Measurements from ENCODE around the gene HIPK2. TPM values are rescaled to one million over a fixed set of nuclear protein-coding genes. Genes with fewer than 3 reads are reported as not detected.

Gene HIPK2
- total and polyA plus RNA-seq, 2 of the 4 experiments (the other 2 are of a cell fraction) = 22.0 to 27.1 TPM

GRCh38 chr7:139603896-139604295 lies 173.9 kb downstream of the HIPK2 start:
- in situ Hi-C loops (cut with MboI; ENCODE audit: low sequenced_read_pairs) = no loop called here
- Histone ChIP-seq H3K4ac (ENCODE audit: low read depth, low read length) (no peak overlapping the region), H4K5ac (ENCODE audit: low read depth, low read length) (no peak overlapping the region), H2BK15ac (ENCODE audit: low read depth, low read length) (no peak overlapping the region), H3K4me2 (ENCODE audit: low read depth, low read length) (no peak overlapping the region), H3K14ac (replicated peaks; ENCODE audit: low read depth, low read length) (no peak overlapping the region), H3K23ac (ENCODE audit: low read depth, low read length) (no peak overlapping the region; the same call in 1 of the 2 replicates), H2BK5ac (ENCODE audit: low read depth, low read length, poor library complexity, severe bottlenecking) (no peak overlapping the region), H3K9ac (ENCODE audit: low read depth, low read length) (no peak overlapping the region), H3K36me3 (ENCODE audit: control insufficient read depth, insufficient read depth, low read length) (peaks cover 57% of the 10 kb centered on the region), H4K20me1 (ENCODE audit: insufficient read depth, low read length) (0 out of 2 replicates have a peak, but pooled peaks cover 11% of the 10 kb centered on the region), H2BK120ac (ENCODE audit: low read depth, low read length) (no peak overlapping the region), H3K4me1 (ENCODE audit: control insufficient read depth, insufficient read depth, low read length) (no peaks in the 10 kb centered on the region), H4K8ac (ENCODE audit: low read depth in 2 of 2, low read length in 2 of 2) (no peak overlapping the region), H3K27me3 (ENCODE audit: control insufficient read depth, insufficient read depth, low read length) (no peaks in the 10 kb centered on the region), H3K4me3 (ENCODE audit: insufficient read depth, low read depth, low read length) (no peak overlapping the region), H3K9me1 (ENCODE audit: insufficient read depth, low read length) (peaks cover 3% of the 10 kb centered on the region; the same call in 1 of the 2 replicates), H3K9me3 (ENCODE audit: control insufficient read depth, insufficient read depth, low read length) (no peaks in the 10 kb centered on the region), H2AFZ (replicated peaks; ENCODE audit: low read length, poor library complexity) (no peak overlapping the region), H3K27ac (ENCODE audit: insufficient read depth, low read length) (no peak overlapping the region), H2AK5ac (ENCODE audit: low read depth, low read length) (no peak overlapping the region), H4K91ac (ENCODE audit: insufficient read depth, low read depth, low read length) (no peak overlapping the region), H2BK20ac (ENCODE audit: low read depth, low read length) (no peak overlapping the region), H3K79me1 (ENCODE audit: low read depth in 1 of 2, low read length in 2 of 2) (peaks cover 18 to 35% of the 10 kb centered on the region in 2 experiments; a peak in 3 of 4 replicates), H3K56ac (ENCODE audit: extremely low read depth, insufficient read depth, low read length) (no peak overlapping the region), H3K18ac (ENCODE audit: low read depth, low read length) (no peak overlapping the region), H2AK9ac (replicated peaks; ENCODE audit: low read depth, low read length, poor library complexity) (no peak overlapping the region)
- dilution Hi-C loops (cut with HindIII; ENCODE audit: low sequenced_read_pairs, unreplicated experiment) = no loop called here
- WGBS, 2 experiments (ENCODE audit: extremely low coverage in 2 of 2, insufficient read length in 1 of 2) = no CpG with 5 or more reads among the region's 5 CpGs
- CTCF ChIA-PET = interaction anchor here (0.7 kb wide), 1 partner anchor 13 kb away, joined by 5 read pairs; no protein-coding TSS in a partner anchor
- DNase-seq (no peak), ATAC-seq (ENCODE audit: low read depth) (no peak)
- no peak for TF ChIP-seq MAZ (IDR thresholded peaks at IDR 0.05; ENCODE audit: borderline replicate concordance, low read depth, low read length)
- no peak for TF ChIP-seq ELK1 (IDR thresholded peaks at IDR 0.05; ENCODE audit: borderline replicate concordance, low read depth, low read length)
- TF ChIP-seq RAD21 (IDR thresholded peaks at IDR 0.05; ENCODE audit: low read length) = no peak
- no peak for TF ChIP-seq CTCF (conservative IDR thresholded peaks at IDR 0.05; ENCODE audit: low read depth, low read length)
- TF ChIP-seq USF2 (IDR thresholded peaks at IDR 0.05; ENCODE audit: low read depth, low read length) = no peak
- TF ChIP-seq NFE2L2 (IDR thresholded peaks at IDR 0.05; ENCODE audit: low read depth, low read length) = no peak
- no peak for TF ChIP-seq CEBPB (IDR thresholded peaks at IDR 0.05; ENCODE audit: low read depth, low read length)
- TF ChIP-seq SMC3 (IDR thresholded peaks at IDR 0.05; ENCODE audit: low read depth, low read length) = no peak
- no peak for TF ChIP-seq POLR2A (IDR thresholded peaks at IDR 0.05; ENCODE audit: low read depth, low read length)
- TF ChIP-seq CHD1 (IDR thresholded peaks at IDR 0.05; ENCODE audit: low read depth, low read length) = no peak
- no peak for TF ChIP-seq RFX5 (IDR thresholded peaks at IDR 0.05; ENCODE audit: low read depth, low read length)
- TF ChIP-seq FOS (IDR thresholded peaks at IDR 0.05; ENCODE audit: low read depth, low read length) = no peak
- TF ChIP-seq BHLHE40 (IDR thresholded peaks at IDR 0.05; ENCODE audit: low read depth, low read length) = no peak
- no peak for TF ChIP-seq MXI1 (IDR thresholded peaks at IDR 0.05; ENCODE audit: borderline replicate concordance, low read depth, low read length)
- TF ChIP-seq RCOR1 (IDR thresholded peaks at IDR 0.05; ENCODE audit: insufficient replicate concordance, low read length) = no peak
- TF ChIP-seq MAFK (IDR thresholded peaks at IDR 0.05; ENCODE audit: low read depth, low read length) = no peak
- intact Hi-C loops (cut with micrococcal nuclease) = no loop called here
- POLR2A ChIA-PET (ENCODE audit: unreplicated experiment) = no interaction called here
- BruUV-seq (replicated peaks) = no TSS peak

Measured in IMR-90 (cell line).